Measurements from ENCODE around the gene GALNT2.

GALNT2 gene

DNA sequence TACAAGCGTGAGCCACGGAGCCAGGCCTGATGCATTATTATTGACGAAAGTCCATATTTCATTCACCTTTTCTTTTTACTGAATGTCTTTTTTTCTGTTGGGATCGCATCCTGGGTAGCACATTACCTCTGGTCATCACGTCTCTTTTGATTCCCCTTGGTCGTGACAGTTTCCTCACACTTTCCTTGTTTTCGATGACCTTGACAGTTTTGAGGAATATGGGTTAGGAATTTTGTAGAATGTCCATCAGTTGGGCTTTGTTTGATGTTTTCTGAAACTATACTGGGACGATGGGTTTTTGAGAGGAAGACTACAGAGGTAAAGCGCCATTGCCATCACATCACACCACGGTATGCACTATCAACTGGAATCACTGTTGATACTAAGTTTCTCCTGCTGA is 26.6 kb upstream of the GALNT2 start:
- Histone ChIP-seq H3K9me3 (ENCODE audit: low read length) (no peaks in the 10 kb centered on the region), H3K4me3 (ENCODE audit: low read length) (no peak overlapping the region), H3K4me1 (ENCODE audit: insufficient read depth, low read length) (no peaks in the 10 kb centered on the region), H3K36me3 (ENCODE audit: insufficient read depth, low read length) (no peaks in the 10 kb centered on the region), H3K27me3 (ENCODE audit: insufficient read depth, low read length) (no peaks in the 10 kb centered on the region), H2AFZ (ENCODE audit: low read depth, low read length) (no peak overlapping the region)

DNA sequence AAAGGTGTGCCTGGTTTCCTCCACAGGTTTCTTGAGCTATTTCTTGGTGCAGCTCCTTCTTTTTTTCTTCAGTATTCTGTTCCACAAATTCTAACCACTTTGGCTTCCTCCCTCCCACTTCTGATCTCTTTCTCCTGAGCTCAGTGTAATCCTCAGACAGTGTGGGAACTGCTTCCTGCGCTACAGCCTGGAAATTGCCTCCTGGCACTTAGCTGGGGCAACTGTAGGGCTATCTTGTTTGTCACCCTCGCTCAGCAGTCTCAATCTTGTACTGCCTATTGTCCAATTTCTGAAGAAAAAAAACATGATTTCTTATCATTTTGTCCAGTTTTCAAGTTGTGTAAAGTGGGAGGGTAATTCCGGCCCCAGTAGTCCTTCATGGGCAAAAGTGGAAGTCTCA is 24.0 kb upstream of the GALNT2 start:
- Histone ChIP-seq H3K36me3 (ENCODE audit: insufficient read depth, low read length) (no peaks in the 10 kb centered on the region), H3K27me3 (ENCODE audit: insufficient read depth, low read length) (no peaks in the 10 kb centered on the region), H2AFZ (ENCODE audit: low read depth, low read length) (no peak overlapping the region), H3K4me1 (ENCODE audit: insufficient read depth, low read length) (no peaks in the 10 kb centered on the region), H3K4me3 (ENCODE audit: low read length) (no peak overlapping the region), H3K9me3 (ENCODE audit: low read length) (no peaks in the 10 kb centered on the region)

DNA sequence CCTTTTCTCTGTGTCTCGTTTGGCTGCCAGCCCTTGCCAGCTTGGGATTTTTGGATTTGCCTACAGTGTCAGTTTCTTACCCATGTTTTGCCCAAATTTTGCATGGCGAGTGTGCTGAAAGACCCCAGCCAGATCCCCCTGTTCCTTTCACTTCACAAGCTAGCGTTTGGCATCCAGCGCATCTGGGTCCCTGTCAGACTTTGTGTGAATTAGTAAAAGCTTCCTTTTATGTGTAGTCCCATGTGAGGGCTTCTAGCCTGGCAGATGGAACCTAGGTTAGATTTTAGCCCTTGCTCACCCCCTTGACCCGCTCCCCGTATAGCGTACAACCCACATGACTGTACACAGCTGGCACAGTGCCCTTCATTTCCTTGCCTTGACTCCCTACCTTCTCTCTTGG is 22.3 kb upstream of the GALNT2 start:
- H3K4me3 ChIP-seq (ENCODE audit: low read length): no peak overlapping the region
- no peak overlapping the region for H2AFZ ChIP-seq (ENCODE audit: low read depth, low read length)
- H3K36me3 ChIP-seq (ENCODE audit: insufficient read depth, low read length): no peaks in the 10 kb centered on the region
- no peaks in the 10 kb centered on the region for H3K4me1 ChIP-seq (ENCODE audit: insufficient read depth, low read length)
- no peaks in the 10 kb centered on the region for H3K9me3 ChIP-seq (ENCODE audit: low read length)
- no peaks in the 10 kb centered on the region for H3K27me3 ChIP-seq (ENCODE audit: insufficient read depth, low read length)

DNA sequence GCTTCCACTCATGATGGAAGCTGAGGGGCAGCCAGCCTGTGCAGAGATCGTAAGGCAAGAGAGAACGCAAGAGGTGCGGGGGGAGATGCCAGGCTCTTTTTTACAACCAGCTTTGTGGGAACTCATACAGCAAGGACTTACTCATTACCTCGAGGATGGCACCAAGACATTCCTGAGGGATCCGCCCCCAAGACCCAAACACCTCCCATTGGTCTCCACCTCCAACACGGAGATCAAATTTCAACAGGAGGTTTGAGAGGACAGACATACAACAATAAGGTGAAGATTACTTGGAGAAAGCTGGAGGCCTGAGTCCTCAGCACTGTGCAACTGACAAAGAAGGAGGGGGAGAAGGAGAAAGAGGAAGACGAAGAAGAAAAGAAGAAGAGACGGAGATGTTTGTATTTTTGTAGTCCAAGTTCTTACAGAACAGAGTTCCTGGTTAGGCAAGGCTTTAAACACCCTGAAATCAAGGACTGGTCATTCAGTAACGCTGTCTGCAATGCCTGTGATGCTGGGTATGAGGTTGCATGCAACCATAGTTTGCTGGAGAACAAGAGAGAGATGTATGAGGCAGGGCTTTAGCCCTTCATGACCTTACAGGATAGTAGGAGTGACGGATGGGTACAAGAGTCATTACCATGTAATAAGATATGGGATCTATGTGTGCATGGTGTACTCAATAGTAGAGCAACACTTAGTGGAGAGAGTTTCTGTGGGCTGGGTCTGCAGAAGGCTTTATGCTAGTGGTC is 19.7 kb upstream of the GALNT2 start:
- Histone ChIP-seq H3K36me3 (ENCODE audit: insufficient read depth, low read length) (no peaks in the 10 kb centered on the region), H3K4me1 (ENCODE audit: insufficient read depth, low read length) (no peaks in the 10 kb centered on the region), H3K4me3 (ENCODE audit: low read length) (no peak overlapping the region), H3K27me3 (ENCODE audit: insufficient read depth, low read length) (no peaks in the 10 kb centered on the region), H2AFZ (ENCODE audit: low read depth, low read length) (no peak overlapping the region), H3K9me3 (ENCODE audit: low read length) (no peaks in the 10 kb centered on the region)

DNA sequence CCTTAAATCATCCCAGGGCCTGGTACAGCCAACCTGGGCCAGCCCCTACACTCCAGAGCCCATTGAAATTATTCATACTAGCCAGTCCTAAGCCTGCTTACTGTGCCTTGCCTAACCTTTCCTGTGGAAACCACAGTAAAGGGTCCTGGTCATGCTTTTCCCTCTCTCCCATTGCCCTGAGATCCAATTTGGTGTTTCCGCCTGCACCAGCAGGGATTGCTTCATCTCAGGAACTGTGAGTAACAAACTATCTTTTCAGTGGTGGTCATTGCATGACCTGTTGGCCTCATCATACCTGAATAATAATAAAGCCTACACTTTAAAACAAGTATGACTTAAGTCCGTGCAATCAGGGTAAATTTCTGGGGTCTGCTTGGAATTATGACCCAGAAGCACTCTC is 18.7 kb upstream of the GALNT2 start:
- no peaks in the 10 kb centered on the region for H3K4me1 ChIP-seq (ENCODE audit: insufficient read depth, low read length)
- no peaks in the 10 kb centered on the region for H3K36me3 ChIP-seq (ENCODE audit: insufficient read depth, low read length)
- no peaks in the 10 kb centered on the region for H3K27me3 ChIP-seq (ENCODE audit: insufficient read depth, low read length)
- H2AFZ ChIP-seq (ENCODE audit: low read depth, low read length): no peak overlapping the region
- no peak overlapping the region for H3K4me3 ChIP-seq (ENCODE audit: low read length)
- H3K9me3 ChIP-seq (ENCODE audit: low read length): no peaks in the 10 kb centered on the region

DNA sequence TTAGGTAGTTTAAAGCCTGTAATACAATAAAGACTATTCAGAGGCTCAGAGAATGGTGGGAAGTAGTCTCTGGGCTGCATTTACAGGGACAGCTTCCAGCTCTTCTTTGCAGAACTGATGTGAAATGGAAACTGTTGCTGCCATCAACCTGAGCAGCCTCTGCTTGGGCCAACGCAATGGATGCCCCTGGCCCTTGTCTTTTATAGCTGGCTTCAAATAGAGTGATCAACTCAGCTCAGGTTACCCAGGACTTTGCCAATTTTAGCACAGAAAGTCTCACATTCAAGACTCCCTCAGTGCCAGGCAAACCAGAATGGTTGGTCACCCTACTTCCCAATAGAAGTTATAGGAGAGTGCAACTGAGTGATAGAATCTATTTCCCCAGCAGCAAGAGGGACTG is 18.1 kb upstream of the GALNT2 start:
- no peak overlapping the region for H3K4me3 ChIP-seq (ENCODE audit: low read length)
- H3K4me1 ChIP-seq (ENCODE audit: insufficient read depth, low read length): no peaks in the 10 kb centered on the region
- H3K27me3 ChIP-seq (ENCODE audit: insufficient read depth, low read length): no peaks in the 10 kb centered on the region
- no peaks in the 10 kb centered on the region for H3K36me3 ChIP-seq (ENCODE audit: insufficient read depth, low read length)
- no peaks in the 10 kb centered on the region for H3K9me3 ChIP-seq (ENCODE audit: low read length)
- no peak overlapping the region for H2AFZ ChIP-seq (ENCODE audit: low read depth, low read length)

DNA sequence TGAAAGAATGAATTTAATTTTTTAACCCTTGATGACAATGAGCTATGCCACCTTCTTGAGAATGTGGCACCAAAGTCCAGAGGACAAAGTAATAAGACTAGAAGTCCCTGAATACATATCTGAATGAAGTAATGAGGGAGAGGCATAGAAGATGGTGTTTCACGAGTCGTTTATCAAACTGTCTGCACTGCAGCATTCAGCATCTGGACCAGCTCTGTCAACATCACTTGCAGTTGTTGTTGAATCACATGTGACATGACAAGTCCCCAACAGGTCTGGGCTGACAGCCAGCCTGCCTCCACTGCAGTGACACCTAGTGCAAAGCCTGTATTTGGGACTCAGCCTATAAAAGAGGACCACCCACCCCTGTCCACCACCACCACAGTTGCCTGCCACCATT is 17.3 kb upstream of the GALNT2 start:
- H2AFZ ChIP-seq (ENCODE audit: low read depth, low read length): no peak overlapping the region
- no peaks in the 10 kb centered on the region for H3K9me3 ChIP-seq (ENCODE audit: low read length)
- H3K4me1 ChIP-seq (ENCODE audit: insufficient read depth, low read length): no peaks in the 10 kb centered on the region
- peaks cover 5% of the 10 kb centered on the region for H3K27me3 ChIP-seq (ENCODE audit: insufficient read depth, low read length)
- no peak overlapping the region for H3K4me3 ChIP-seq (ENCODE audit: low read length)
- H3K36me3 ChIP-seq (ENCODE audit: insufficient read depth, low read length): no peaks in the 10 kb centered on the region

DNA sequence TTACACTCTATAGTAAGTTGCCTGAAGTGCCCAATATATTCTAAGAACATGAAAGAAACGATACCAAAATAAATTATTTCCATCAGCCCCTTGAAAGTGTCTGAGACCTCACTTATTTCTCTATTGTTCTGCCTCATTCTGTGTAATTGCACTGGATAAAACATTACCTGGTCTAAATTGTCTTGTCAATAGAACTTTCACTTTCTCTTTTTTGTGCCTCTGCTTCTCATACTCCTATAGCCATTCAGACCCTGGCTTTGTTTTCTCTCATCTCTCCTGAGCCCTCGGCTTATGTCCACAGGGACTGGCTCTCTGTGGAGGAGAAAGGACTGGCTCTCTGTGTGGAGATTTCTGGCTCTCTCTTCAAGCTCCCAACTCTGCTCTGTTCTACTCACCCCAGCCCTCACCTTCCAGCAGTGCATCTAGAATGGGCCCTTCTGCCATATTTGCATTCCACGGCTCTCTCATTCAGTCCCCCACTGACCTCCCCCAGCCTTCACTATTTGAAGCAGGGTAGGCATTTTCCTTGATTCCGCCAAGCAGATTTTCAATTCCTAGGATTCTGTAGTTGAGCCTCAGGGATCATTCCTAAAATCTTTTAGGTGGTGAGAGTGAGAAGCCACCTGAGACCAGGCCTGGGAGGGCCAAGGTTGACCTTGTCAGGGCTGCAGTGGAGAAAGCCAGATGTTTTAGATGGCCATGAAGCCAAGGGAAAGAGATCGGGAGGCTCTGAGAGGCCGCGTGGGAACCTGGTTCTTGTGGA is 15.9 kb upstream of the GALNT2 start:
- no peaks in the 10 kb centered on the region for H3K4me1 ChIP-seq (ENCODE audit: insufficient read depth, low read length)
- no peaks in the 10 kb centered on the region for H3K9me3 ChIP-seq (ENCODE audit: low read length)
- no peak overlapping the region for H3K4me3 ChIP-seq (ENCODE audit: low read length)
- H3K36me3 ChIP-seq (ENCODE audit: insufficient read depth, low read length): no peaks in the 10 kb centered on the region
- H3K27me3 ChIP-seq (ENCODE audit: insufficient read depth, low read length): peaks cover 5% of the 10 kb centered on the region
- H2AFZ ChIP-seq (ENCODE audit: low read depth, low read length): no peak overlapping the region

DNA sequence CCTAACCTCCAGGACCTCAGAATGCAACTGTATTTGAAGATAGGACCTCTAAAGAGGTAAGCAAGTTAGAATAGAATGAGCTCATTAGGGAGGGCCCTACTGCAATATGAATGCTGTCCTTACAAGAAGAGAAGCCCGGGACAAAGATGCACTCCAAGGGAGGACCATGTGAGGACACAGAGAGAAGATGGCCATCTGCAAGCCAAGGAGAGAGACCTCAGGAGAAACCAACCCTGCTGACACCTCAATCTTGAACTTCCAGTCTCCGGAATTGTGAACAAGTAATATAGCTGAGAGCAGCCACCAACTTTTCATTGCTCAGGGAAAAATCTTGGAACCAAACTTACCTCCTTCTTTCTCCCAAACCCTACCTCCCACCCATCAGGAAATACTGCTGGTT is 15.0 kb upstream of the GALNT2 start:
- Histone ChIP-seq H3K36me3 (ENCODE audit: insufficient read depth, low read length) (no peaks in the 10 kb centered on the region), H3K9me3 (ENCODE audit: low read length) (no peaks in the 10 kb centered on the region), H3K27me3 (ENCODE audit: insufficient read depth, low read length) (peaks cover 5% of the 10 kb centered on the region), H3K4me3 (ENCODE audit: low read length) (no peak overlapping the region), H3K4me1 (ENCODE audit: insufficient read depth, low read length) (no peaks in the 10 kb centered on the region), H2AFZ (ENCODE audit: low read depth, low read length) (no peak overlapping the region)

DNA sequence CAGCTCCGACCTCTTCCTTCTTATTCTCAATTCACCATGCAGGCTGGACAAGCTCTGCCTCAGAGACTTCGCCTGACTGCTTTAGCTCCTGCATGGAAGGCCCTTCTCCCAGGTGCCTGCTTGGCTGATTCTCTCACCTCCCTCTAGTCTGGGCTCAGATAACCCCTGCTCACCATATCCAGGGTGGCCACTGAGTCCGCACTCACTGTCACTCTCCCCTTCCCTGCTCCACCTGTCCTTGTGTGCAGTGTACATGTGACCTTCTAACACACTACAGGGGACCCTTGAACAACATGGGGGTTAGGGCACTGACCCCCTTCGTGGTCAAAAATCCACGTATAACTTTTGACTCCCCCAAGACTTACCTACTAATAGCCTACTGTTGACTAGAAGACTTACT is 14.4 kb upstream of the GALNT2 start:
- no peaks in the 10 kb centered on the region for H3K4me1 ChIP-seq (ENCODE audit: insufficient read depth, low read length)
- no peaks in the 10 kb centered on the region for H3K9me3 ChIP-seq (ENCODE audit: low read length)
- no peak overlapping the region for H3K4me3 ChIP-seq (ENCODE audit: low read length)
- no peak overlapping the region for H2AFZ ChIP-seq (ENCODE audit: low read depth, low read length)
- no peaks in the 10 kb centered on the region for H3K36me3 ChIP-seq (ENCODE audit: insufficient read depth, low read length)
- H3K27me3 ChIP-seq (ENCODE audit: insufficient read depth, low read length): peaks cover 5% of the 10 kb centered on the region

DNA sequence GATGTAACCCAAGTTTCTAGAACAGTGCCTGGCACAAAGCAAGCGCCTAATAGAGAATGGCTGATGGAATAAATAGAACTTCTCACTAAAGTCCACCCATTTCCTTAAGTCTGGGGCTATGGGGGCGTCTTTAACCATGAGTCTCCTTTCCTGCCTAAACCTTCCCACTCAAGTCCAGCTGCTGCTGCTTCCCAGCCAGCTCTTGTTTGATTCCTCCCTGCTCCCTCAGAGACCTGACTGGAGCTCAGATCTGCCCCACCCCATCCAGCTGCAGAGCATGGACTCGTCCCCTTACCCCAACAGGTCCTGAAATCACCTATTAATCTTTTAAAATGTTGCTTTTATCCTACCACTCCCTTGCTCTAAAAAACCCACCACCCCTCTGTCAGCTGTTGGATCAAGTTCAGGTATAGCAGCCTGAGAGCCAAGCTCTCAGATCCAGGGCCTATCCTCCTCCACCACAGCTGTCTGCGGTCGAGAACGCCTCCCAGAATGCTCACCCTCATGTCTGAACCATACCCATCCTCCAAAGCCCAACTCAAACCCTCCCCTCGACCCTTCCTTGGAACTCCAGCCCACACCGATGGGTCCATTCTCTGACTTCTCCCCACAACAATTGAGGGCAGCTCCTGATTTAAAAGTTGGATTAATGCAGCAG is 12.8 kb upstream of the GALNT2 start:
- peaks cover 5% of the 10 kb centered on the region for H3K27me3 ChIP-seq (ENCODE audit: insufficient read depth, low read length)
- no peaks in the 10 kb centered on the region for H3K36me3 ChIP-seq (ENCODE audit: insufficient read depth, low read length)
- no peak overlapping the region for H3K4me3 ChIP-seq (ENCODE audit: low read length)
- H3K9me3 ChIP-seq (ENCODE audit: low read length): no peaks in the 10 kb centered on the region
- no peaks in the 10 kb centered on the region for H3K4me1 ChIP-seq (ENCODE audit: insufficient read depth, low read length)
- H2AFZ ChIP-seq (ENCODE audit: low read depth, low read length): no peak overlapping the region

DNA sequence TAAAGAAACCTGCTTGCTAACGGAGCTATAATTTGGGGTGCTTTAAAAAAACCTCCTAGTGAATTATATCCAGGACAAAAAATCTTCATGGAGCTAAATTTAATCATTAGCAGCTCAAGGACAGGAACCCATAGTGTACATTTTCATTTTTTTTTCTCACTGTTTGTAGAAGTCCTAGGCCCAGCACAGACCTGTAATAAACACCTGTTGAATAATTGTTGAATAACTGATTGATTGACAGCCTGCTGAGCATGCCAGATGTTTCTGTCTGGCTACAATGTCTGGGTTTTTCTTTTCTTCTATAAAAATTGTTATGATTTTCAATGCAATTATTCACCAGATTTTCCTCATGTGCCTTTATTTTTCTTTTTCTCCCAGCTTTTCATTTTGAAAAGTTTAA is 10.9 kb upstream of the GALNT2 start:
- H3K36me3 ChIP-seq (ENCODE audit: insufficient read depth, low read length): no peaks in the 10 kb centered on the region
- peaks cover 5% of the 10 kb centered on the region for H3K27me3 ChIP-seq (ENCODE audit: insufficient read depth, low read length)
- H3K9me3 ChIP-seq (ENCODE audit: low read length): no peaks in the 10 kb centered on the region
- no peaks in the 10 kb centered on the region for H3K4me1 ChIP-seq (ENCODE audit: insufficient read depth, low read length)
- no peak overlapping the region for H3K4me3 ChIP-seq (ENCODE audit: low read length)
- no peak overlapping the region for H2AFZ ChIP-seq (ENCODE audit: low read depth, low read length)

DNA sequence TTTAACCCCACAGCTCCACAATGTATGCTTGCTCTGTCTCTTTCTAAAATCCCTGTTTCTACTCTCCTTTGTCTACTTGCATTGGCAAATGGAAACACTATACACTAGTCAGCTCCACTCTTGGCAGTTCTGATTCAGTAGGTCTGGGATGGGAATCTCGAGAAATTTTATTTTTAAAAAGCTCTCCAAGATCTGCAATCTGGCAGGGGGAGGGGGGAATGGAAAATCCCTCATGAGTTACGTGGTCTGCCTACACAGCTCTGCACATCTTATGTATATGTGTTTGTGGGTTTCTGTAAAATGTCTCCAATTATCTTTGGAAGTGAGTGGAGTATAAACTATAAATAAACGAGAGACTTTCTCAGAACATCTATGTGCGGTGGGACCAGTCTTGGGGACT is 9.9 kb upstream of the GALNT2 start:
- Histone ChIP-seq H3K27me3 (ENCODE audit: insufficient read depth, low read length) (peaks cover 5% of the 10 kb centered on the region), H2AFZ (ENCODE audit: low read depth, low read length) (no peak overlapping the region), H3K36me3 (ENCODE audit: insufficient read depth, low read length) (no peaks in the 10 kb centered on the region), H3K9me3 (ENCODE audit: low read length) (no peaks in the 10 kb centered on the region), H3K4me1 (ENCODE audit: insufficient read depth, low read length) (no peaks in the 10 kb centered on the region), H3K4me3 (ENCODE audit: low read length) (no peak overlapping the region)
